A549 (cell line): Measurements from ENCODE around the gene CCDC127. TPM values are rescaled to one million over a fixed set of nuclear protein-coding genes. Genes with fewer than 3 reads are reported as not detected.

Experiments used
- ATAC-seq, 2 experiments: fragments of 200-7000 bp in 1 of 2; fragments of >200 bp in 1 of 2; cut with Nextera tagmentation in 1 of 2; cut with Tn5 transposase in 1 of 2; 3 replicates each; pipeline versions ENCODE4 v1.8.0 to v1.9.1; 2018 to 2020; ENCODE audit warnings: mild to moderate bottlenecking in 1 of 2, moderate library complexity in 1 of 2
- CTCF ChIA-PET: fragments of 300-600 bp; sonication (Branson Sonifier 250); formaldehyde crosslinking; extraction: SDS; loops from one replicate; lab custom pipeline; 2021; ENCODE audit warnings: antibody characterized with exemption, inconsistent platforms; lab: Yijun Ruan, JAX
- POLR2A ChIA-PET: fragments of 350-600 bp; formaldehyde crosslinking; extraction: SDS; loops from one replicate; lab custom pipeline; 2021; ENCODE audit warnings: antibody characterized with exemption, inconsistent platforms; lab: Yijun Ruan, JAX
- DNase-seq, 2 experiments: peaks; one replicate each; pipeline versions ENCODE4 v3.0.0 to v3.0.0-alpha.2; 2011 to 2016; ENCODE audit warnings: low read depth in 1 of 2, low spot score in 1 of 2
- FAIRE-seq: peaks from 2 replicates; lab custom pipeline; 2011; peaks lifted over from hg19 to GRCh38; lab: Jason Lieb, UNC
- H3K27ac ChIP-seq, 2 experiments: fragments of >200 bp; sonication (Bioruptor Twin); formaldehyde crosslinking; 3 replicates each; pipeline ENCODE4 v1.5.1; 2016 to 2017
- H3K4me1 ChIP-seq: fragments of >200 bp; sonication (Bioruptor Twin); formaldehyde crosslinking; 3 replicates; pipeline ENCODE4 v1.6.1; 2016
- H3K4me2 ChIP-seq: fragments of >200 bp; sonication (Bioruptor Twin); formaldehyde crosslinking; 3 replicates; pipeline ENCODE4 v1.6.1; 2016
- H3K4me3 ChIP-seq: fragments of >200 bp; sonication (Bioruptor Twin); formaldehyde crosslinking; 3 replicates; pipeline ENCODE4 v1.5.1; 2016
- H3K9me3 ChIP-seq: fragments of >200 bp; sonication (Bioruptor Twin); formaldehyde crosslinking; 3 replicates; pipeline ENCODE4 v1.6.1; 2016
- BCL3 ChIP-seq: fragments of >200 bp; sonication (Bioruptor Twin); formaldehyde crosslinking; IDR thresholded peaks from 3 replicates; pipeline ENCODE4 v1.6.1; 2016
- CBX8 ChIP-seq: fragments of 200-600 bp; sonication (generic); IDR thresholded peaks from 2 replicates; pipeline ENCODE4 v1.6.1; 2016
- CEBPB ChIP-seq, 2 experiments: fragments of >200 bp in 1 of 2; sonication (Bioruptor Twin) in 1 of 2; formaldehyde crosslinking in 1 of 2; IDR thresholded peaks; 2 replicates each; pipeline ENCODE4 v1.6.1; 2012 to 2016
- E2F6 ChIP-seq: IDR thresholded peaks from 2 replicates; pipeline ENCODE4 v1.6.1; 2012; ENCODE audit warnings: low read depth, borderline replicate concordance
- HES2 ChIP-seq: fragments of >200 bp; sonication (Bioruptor Twin); formaldehyde crosslinking; IDR thresholded peaks from 2 replicates; pipeline ENCODE4 v1.6.1; 2016
- HOXB13 ChIP-seq: fragments of 250-450 bp; sonication (Bioruptor Pico); IDR thresholded peaks from 2 replicates; pipeline ENCODE4 v1.5.0; 2020; ENCODE audit warnings: low read depth, mild to moderate bottlenecking, moderate library complexity
- JUN ChIP-seq, 2 experiments: fragments of >200 bp; sonication (Bioruptor Twin); formaldehyde crosslinking; IDR thresholded peaks; 2 replicates in 1 of 2; 3 replicates in 1 of 2; pipeline ENCODE4 v1.6.1; 2016 to 2017
- JUNB ChIP-seq: fragments of >200 bp; sonication (Bioruptor Twin); formaldehyde crosslinking; IDR thresholded peaks from 2 replicates; pipeline ENCODE4 v1.6.1; 2016
- KDM5A ChIP-seq: fragments of 200-600 bp; sonication (generic); IDR thresholded peaks from 2 replicates; pipeline ENCODE4 v1.6.1; 2016; ENCODE audit warnings: antibody characterized with exemption, mild to moderate bottlenecking
- MAX ChIP-seq: IDR thresholded peaks from 2 replicates; pipeline ENCODE4 v1.6.1; 2012
- NR3C1 ChIP-seq: fragments of >200 bp; sonication (Bioruptor Twin); formaldehyde crosslinking; IDR thresholded peaks from 3 replicates; pipeline ENCODE4 v1.6.1; 2017
- PBX3 ChIP-seq: IDR thresholded peaks from 2 replicates; pipeline ENCODE4 v1.6.1; 2012
- RARB ChIP-seq: fragments of 250-450 bp; sonication (Bioruptor Pico); IDR thresholded peaks from 2 replicates; pipeline ENCODE4 v1.8.0; 2021; ENCODE audit warnings: mild to moderate bottlenecking, moderate library complexity
- RCOR1 ChIP-seq: fragments of 150-350 bp; IDR thresholded peaks from 2 replicates; pipeline ENCODE4 v1.6.1; 2014; ENCODE audit warnings: antibody characterized with exemption, low read length, low read depth
- REST ChIP-seq: fragments of 200-600 bp; sonication (generic); IDR thresholded peaks from 2 replicates; pipeline ENCODE4 v1.6.1; 2016; ENCODE audit warnings: antibody characterized with exemption, mild to moderate bottlenecking, moderate library complexity
- RFX5 ChIP-seq: fragments of 450-650 bp; IDR thresholded peaks from 2 replicates; pipeline ENCODE4 v1.7.1; 2014; ENCODE audit warnings: antibody characterized with exemption, mild to moderate bottlenecking, moderate library complexity
- TFCP2L1 ChIP-seq: fragments of 250-450 bp; sonication (Bioruptor Pico); IDR thresholded peaks from 2 replicates; pipeline ENCODE4 v1.5.0; 2021; ENCODE audit warnings: mild to moderate bottlenecking
- TP53 ChIP-seq: fragments of 250-450 bp; sonication (Bioruptor Pico); IDR thresholded peaks from 2 replicates; pipeline ENCODE4 v1.5.0; 2021; ENCODE audit warnings: mild to moderate bottlenecking, moderate library complexity
- ZC3H11A ChIP-seq: fragments of 450-650 bp; IDR thresholded peaks from 2 replicates; pipeline ENCODE4 v1.6.1; 2014; ENCODE audit warnings: antibody characterized with exemption, mild to moderate bottlenecking
- ZNF302 ChIP-seq: fragments of 250-450 bp; sonication (Bioruptor Pico); IDR thresholded peaks from 2 replicates; pipeline ENCODE4 v1.9.0; 2021; ENCODE audit warnings: inconsistent platforms, mild to moderate bottlenecking, moderate library complexity
- ZSCAN20 ChIP-seq: fragments of 250-450 bp; sonication (Bioruptor Pico); IDR thresholded peaks from 2 replicates; pipeline ENCODE4 v1.8.0; 2022; ENCODE audit warnings: mild to moderate bottlenecking, moderate library complexity
- WGBS: methylation state at CpG from one replicate; pipeline ENCODE4 v1.1.6; 2017; ENCODE audit errors: missing lambda C conversion rate; 5-methylcytosine and 5-hydroxymethylcytosine counted together
- polyA plus RNA-seq, 4 experiments: library from polyadenylated mRNA; depleted of rRNA in 3 of 4; stranded (reverse); fragments of >200 nt; fragmentation: RNase III in 1 of 4; extraction: RNeasy Plus Mini Kit Qiagen cat#74134 plus additional on column Dnase treatment in 1 of 4; gene quantifications; 2 replicates in 3 of 4; 3 replicates in 1 of 4; pipeline ENCODE4 v1.2.3, GENCODE V29; 2011 to 2017

CCDC127 gene
- polyA plus RNA-seq, 2 of the 4 experiments (the other 2 are of a cell fraction) = 5.1 to 6.2 TPM

GRCh38 chr5:158807-159447 is 59.0 kb downstream of the CCDC127 start:
- ChIA-PET POLR2A (no interaction called here), CTCF (interaction anchor here (0.6 kb wide), 1 partner anchor 11 kb away, joined by 5 read pairs; no protein-coding TSS in a partner anchor)
- DNase-seq (no peak), ATAC-seq (no peak), FAIRE-seq (no peak)
- WGBS = 67% methylated on average over 15 of the region's 17 CpGs
- Histone ChIP-seq H3K4me3 (no peak overlapping the region), H3K27ac (no peak overlapping the region), H3K4me2 (no peak overlapping the region), H3K4me1 (no peaks in the 10 kb centered on the region), H3K9me3 (no peaks in the 10 kb centered on the region)
- TF ChIP-seq E2F6 (no peak), NR3C1 (no peak), RFX5 (no peak), RCOR1 (no peak), HOXB13 (no peak), PBX3 (no peak), JUN (IDR thresholded peaks at IDR 0.05) (no peak), BCL3 (no peak), TP53 (no peak), KDM5A (no peak), CBX8 (no peak), ZSCAN20 (CRISPR knock-in tag) (no peak), CEBPB (IDR thresholded peaks at IDR 0.05) (no peak), ZC3H11A (no peak), REST (no peak), JUNB (no peak), ZNF302 (no peak)
- TF ChIP-seq, all 56 proteins: peak for 0

- no peak for DNase-seq
- Histone ChIP-seq H3K4me3 (no peak overlapping the region), H3K27ac (no peak overlapping the region), H3K9me3 (no peaks in the 10 kb centered on the region), H3K4me2 (no peak overlapping the region), H3K4me1 (no peaks in the 10 kb centered on the region)
- POLR2A ChIA-PET = no interaction called here
- no peak for FAIRE-seq
- CTCF ChIA-PET = interaction anchor here (0.9 kb wide), 1 partner anchor 11 kb away, joined by 3 read pairs; no protein-coding TSS in a partner anchor
- TF ChIP-seq CBX8 (no peak), ZC3H11A (no peak), TFCP2L1 (CRISPR knock-in tag) (no peak), PBX3 (no peak), RARB (no peak), E2F6 (no peak), HES2 (no peak), MAX (no peak)
- ATAC-seq = no peak
- WGBS = 82% methylated on average over 6 of the region's 11 CpGs
Observed at GRCh38 chr5:157801-158200, 60.2 kb downstream of the CCDC127 start.
